Stimulated activated CD4-positive, alpha-beta T cell treated with anti-CD3 and anti-CD28 coated beads, TNF-alpha, amount 100 ng/mL, for 24 hours (primary cell): ENCODE data around the gene RFX7.

Source experiments
- DNase-seq, 3 experiments: peaks; one replicate each; pipeline ENCODE4 v3.0.0-alpha.2; 2020; ENCODE audit warnings: low read depth in 3 of 3

RFX7 gene

DNA sequence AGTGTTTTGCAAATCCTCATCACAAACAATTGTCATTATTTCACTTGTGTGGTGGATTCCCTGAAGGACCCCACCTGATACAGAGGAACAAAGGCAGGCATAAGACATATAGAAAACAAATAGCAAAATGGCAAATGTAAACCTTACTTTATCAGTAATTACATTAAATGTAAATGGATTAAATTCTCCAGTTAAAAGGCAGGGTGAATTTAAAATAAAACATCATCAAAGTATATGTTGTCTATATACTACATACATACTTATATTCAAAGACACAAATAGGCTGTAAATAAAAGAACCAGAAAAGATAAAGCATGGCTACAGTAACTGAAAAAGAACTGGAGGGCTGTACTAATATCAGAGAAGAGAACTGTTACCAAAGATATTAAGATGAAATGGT lies 117.3 kb downstream of the RFX7 start:
- no peak for DNase-seq

DNA sequence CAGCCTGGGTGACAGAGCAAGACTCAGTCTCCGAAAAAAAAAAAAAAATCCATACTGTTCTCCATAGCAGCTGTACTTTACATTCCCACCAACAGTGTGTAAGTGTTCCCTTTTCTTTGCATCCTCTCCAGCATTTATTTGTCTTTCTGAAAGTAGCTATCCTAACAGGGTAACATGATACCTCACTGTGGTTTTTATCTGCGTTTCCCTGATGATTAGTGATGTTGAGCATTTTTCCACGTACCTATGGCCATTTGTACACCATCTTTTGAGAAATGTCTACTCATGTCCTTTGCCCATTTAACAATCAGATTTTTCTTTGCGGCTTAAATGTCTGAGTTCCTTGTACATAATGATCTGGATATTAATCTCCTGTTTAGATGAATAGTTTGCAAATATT lies 119.3 kb downstream of the RFX7 start:
- no peak for DNase-seq

DNA sequence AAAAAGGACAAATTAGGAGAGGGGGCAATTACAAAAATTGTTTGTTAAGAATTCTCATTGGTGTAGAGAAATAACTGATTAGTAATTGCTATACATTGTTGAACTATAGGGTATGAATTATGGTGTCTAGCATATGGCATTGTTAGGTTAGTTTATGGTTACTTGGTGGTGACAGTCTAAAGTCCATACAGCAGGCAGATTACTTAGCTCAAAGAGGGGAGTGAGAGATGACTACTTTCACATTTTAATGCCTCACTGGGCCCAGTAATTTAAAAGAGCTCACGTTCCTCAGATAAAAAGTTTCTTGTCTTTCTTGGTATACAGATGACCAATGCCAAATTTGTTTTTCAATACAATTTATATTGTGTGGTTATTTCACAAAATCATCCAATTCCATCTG lies 137.8 kb downstream of the RFX7 start:
- DNase-seq, result no peak

DNA sequence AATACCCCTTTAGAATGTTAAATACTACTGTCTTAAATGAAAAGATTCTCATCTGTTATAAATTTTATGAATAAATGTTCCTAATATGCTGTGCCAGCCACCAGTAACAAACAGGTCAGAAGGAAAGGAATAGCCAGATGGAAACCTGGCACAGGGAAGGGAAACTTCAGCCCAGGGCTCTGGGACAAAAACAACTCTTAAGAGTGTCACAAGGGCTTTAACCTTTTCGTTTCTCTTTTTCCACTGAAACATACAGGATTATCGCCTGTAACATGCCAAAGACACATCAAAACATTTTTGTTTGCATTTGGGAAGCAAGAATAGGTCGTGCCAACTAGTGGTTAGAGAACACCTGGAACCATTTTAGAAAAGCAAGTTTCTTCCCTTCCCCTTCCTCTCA lies 141.2 kb downstream of the RFX7 start:
- no peak for DNase-seq

GRCh38 chr15:56099311-56099710 lies 144.4 kb downstream of the RFX7 start:
- no peak for DNase-seq

GRCh38 chr15:56098195-56098863 lies 145.3 kb downstream of the RFX7 start:
- no peak for DNase-seq

DNA sequence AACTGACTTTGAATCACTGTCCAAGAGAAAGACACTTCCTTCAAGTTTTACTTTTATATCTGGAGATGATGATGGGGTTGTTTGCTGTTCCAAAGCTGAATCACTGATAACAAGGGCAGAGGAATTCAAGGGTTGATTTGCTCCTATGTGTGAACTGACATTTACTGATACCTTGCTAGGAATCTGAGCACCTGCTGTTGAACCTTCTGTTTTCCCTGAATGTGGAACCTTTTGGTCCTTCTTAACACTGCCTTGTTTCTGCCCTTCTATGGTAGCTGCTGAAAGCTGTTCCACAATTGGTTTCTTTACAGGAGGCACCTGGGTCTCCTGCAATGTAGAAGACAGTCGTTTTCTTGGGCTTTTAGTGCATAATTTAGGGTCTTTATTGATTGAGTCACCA lies 148.3 kb downstream of the RFX7 start:
- DNase-seq, result no peak

- DNase-seq, result no peak
Measured at GRCh38 chr15:56094171-56094570, 149.5 kb downstream of the RFX7 start.

DNA sequence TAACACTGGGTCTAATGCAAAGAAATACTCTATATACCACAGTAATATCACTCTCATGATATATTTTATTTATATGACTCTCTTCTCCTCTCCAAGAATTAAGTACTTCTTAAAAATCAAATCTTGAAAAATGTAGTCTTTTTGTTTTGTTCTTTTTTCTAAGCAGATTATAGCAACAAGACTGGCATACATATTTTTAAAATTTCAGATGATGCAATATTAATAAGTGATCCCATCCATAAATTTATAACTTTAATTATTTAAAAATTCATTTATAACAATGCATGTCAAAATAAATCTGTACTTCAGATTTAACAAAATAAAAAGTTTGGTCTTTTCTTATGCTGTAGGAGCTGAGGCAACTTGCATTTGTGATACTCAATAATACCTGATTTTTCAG lies 155.3 kb downstream of the RFX7 start:
- no peak for DNase-seq

DNA sequence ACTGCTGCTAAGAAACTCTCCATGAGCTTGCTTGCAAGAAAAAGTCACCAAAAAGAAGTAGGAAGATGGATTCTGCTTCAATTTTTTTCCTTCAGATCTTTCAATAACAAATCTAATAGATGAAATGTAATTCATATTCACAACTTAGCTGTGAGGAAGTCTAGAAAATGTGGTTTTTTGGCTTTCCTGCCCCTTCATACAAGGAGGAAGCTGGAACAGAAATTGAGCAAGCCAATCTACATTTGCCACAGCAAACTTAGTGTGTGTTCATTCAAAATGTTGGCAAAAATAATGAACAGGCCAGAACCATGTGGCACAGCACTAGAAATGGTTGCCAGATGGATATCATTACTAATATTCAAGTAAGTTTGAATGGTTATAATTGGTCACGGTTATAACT lies 157.1 kb downstream of the RFX7 start:
- DNase-seq, result no peak

GRCh38 chr15:56082263-56082761 lies 161.4 kb downstream of the RFX7 start:
- DNase-seq, result no peak

DNA sequence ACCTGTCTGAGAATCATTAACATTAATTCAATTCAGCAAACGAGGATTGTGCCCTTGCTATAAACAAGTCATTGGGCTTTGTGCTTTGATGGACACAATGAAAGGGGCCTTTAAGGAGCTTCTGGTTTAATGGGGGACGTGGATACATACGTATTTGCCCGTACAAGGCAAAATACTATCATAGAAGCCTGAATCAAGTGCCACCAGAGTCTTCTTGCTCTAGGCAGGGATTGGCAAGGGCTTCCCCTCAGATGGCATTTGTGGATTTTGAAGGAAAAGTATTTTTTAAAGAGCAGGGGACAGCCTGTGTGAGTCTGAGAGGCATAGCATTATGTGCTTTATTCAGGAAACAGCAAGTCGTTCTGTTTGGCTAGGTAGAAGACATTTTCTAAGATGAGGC lies 166.6 kb downstream of the RFX7 start:
- no peak for DNase-seq

GRCh38 chr15:56076640-56077039 lies 167.0 kb downstream of the RFX7 start:
- no peak for DNase-seq

GRCh38 chr15:56074481-56075265 lies 169.0 kb downstream of the RFX7 start:
- DNase-seq, result no peak

DNA sequence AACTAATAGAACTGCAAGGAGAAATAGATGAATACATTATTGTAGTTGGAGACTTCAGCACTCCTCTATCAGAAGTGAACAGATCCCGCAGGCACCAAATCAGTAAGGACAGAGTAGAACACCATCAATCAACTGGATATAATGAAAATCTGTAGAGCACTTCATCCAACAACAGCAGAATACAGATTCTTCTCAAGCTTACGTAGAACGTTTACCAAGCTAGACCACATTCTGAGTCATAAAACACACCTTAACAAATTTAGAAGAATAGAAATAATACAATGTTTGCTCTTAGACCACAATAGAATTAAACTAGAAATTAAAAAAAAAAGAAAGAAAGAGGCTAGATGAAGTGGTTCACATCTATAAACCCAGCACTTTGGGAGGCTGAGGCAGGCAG lies 179.5 kb downstream of the RFX7 start:
- DNase-seq, result no peak

DNA sequence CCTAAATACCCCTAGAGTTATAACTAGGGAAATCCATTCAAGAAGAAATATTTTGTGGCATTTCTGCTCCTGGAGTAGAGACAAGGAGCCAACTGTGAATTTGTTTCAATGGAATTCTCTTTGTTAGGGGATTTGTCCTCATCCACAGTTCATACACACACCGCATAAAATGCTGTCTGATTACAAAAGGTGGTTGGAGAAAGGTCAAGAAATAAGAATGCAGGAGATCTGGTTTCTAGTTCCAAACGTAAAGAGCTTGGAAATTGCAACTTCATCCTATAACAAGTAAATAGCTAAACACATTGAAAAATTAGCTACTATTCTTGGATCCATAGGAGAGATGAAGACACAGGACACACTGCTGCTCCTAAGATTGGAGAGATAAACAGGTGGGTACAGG lies 184.0 kb downstream of the RFX7 start:
- DNase-seq, result no peak

GRCh38 chr15:56058986-56059385 lies 184.7 kb downstream of the RFX7 start:
- DNase-seq, result no peak

GRCh38 chr15:56056626-56057025 lies 187.1 kb downstream of the RFX7 start:
- DNase-seq, result no peak

DNA sequence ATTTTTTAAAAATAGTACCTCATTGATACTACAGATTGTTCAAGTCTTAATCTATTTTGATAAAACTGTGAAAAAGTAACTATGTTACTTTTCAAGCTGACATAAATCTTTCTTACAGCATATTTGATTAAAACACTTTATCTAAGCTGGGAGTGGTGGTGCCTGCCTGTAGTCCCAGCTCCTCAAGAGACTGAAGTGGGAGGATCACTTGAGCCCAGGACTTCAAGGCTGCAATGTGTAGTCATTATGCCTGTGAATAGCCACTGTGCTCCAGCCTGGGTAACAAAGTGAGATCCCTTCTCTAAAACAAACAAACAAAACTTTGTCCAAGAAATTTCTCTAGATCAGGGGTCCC lies 190.7 kb downstream of the RFX7 start:
- DNase-seq, result no peak

DNA sequence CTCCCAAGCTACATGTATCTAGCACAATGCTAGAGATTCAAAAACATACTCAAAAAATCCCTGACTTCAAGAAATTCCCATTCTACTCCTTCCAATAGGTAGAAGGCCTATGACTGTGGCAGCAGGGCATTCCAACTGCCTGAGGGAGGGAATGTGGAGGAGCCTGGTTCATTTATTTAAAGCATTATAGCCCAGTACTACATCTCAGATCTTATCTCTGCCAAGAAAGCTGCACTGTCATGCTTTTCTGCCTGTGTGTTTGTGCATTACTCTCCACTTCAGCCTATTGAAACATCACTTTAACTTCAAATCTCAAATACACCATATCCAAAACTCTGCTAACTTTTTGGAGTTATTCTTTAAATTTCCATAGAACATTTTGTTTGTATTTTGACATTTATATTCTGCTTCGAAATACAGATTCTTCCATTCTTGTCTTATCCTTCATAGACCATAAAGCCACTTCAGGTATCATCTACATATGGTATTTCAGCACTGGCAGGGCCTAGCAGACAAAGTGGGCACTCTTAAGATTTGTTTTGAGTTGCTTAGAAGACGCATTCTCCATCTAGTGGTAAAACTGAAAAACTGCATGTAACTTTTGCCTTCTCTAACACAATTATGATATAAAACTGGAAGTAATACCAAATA lies 191.2 kb downstream of the RFX7 start:
- no peak for DNase-seq

GRCh38 chr15:56051676-56052075 lies 192.0 kb downstream of the RFX7 start:
- DNase-seq, result no peak

- DNase-seq, result no peak
Measured at GRCh38 chr15:56049577-56049976, 194.1 kb downstream of the RFX7 start.

DNA sequence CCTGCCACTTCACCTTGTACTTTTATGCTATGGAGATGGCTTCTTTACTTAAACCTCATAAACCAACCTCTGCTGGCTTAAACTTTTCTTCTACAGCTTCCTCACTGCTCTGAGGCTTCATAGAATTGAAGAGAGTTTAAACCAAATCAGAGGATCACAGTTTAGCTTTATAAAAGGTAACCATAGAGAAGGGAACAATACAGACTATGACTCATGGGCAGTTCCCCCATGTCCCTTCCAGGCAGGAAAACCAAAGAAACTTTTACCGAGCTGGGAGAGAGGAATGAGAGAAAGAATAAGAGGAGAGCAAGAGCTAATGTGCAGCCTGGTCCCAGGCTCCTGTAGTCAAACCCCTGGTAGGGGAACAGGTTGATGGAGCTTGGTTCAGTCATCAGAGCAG lies 196.3 kb downstream of the RFX7 start:
- no peak for DNase-seq
